ENCODE data around the gene FKBP5. TPM values are rescaled to one million over a fixed set of nuclear protein-coding genes. Genes with fewer than 3 reads are reported as not detected.
A peak's percentile ranks its signal among the peaks of the same experiment; 100 is the strongest.

FKBP5 gene
- total and polyA plus RNA-seq, 2 of the 4 experiments (the other 2 are of a cell fraction): 6.8 to 7.0 TPM

DNA sequence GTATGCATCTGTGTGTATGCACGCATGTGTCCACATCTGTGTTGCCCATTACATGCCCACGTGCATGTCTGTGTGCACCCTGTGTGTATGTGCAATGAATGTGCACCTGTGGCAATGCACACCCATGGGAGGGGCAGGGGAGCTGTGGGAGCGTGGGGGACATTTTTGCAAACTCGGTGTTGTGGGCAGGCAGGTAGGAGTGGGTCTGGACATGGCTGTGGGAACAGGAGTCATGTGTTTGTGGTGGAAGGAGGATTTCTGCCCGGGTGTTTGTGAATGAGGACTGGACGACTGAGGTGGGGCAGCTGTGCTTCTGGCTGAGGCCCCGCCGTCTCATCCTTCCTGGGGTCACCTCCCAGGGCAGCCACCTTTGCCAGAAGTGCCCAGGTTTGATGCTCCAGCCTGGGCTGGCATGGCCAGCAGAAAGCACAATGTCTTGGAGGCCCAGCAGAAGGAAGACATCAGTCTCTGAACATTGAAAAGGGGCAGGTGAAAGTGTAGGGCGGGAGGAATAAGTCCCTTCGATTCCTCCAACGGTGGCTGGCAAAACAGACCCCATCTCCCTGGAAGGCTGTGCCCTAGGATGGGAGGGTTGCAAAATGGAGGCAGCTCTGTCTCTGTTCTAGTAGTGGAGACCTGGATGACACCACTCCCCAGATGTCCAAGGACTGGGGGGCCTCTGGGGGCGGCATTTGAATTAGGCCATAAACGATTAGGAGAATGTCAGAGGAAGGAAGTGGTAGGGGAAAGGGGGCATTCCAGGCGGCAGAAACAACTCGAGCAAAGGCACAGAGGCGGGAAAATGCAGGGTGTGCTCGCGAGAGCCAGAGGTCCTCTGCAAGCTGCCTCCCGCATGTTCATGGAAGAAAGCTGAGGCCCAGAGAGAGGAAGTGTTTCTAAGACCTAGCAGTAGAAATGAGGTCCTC, 29.0 kb upstream of the FKBP5 start:
- H3K4me2 ChIP-seq (ENCODE audit: low read depth, low read length): no peak overlapping the region
- in situ Hi-C loops (cut with MboI; ENCODE audit: low sequenced_read_pairs): no loop called here
- H2AK9ac ChIP-seq (replicated peaks; ENCODE audit: low read depth, low read length, poor library complexity): no peak overlapping the region
- no peak overlapping the region for H4K8ac ChIP-seq (ENCODE audit: low read depth in 2 of 2, low read length in 2 of 2)
- CTCF ChIA-PET: no interaction called here
- no peak for ATAC-seq (ENCODE audit: low read depth)
- dilution Hi-C loops (cut with HindIII; ENCODE audit: low sequenced_read_pairs, unreplicated experiment): no loop called here
- BruUV-seq (replicated peaks): no TSS peak
- peaks cover 4% of the 10 kb centered on the region; the same call in 1 of the 2 replicates for H3K27me3 ChIP-seq (ENCODE audit: control insufficient read depth, insufficient read depth, low read length)
- H2AFZ ChIP-seq (replicated peaks; ENCODE audit: low read length, poor library complexity): peak overlapping the region; percentile 55
- DNase-seq: no peak
- 73% methylated on average over 10 of the region's 19 CpGs; no CpG with 5 or more reads in 1 of the 2 experiments for WGBS, 2 experiments (ENCODE audit: extremely low coverage in 2 of 2, insufficient read length in 1 of 2)
- H4K20me1 ChIP-seq (ENCODE audit: insufficient read depth, low read length): no peaks in the 10 kb centered on the region
- H3K4me1 ChIP-seq (ENCODE audit: control insufficient read depth, insufficient read depth, low read length): peaks cover 19% of the 10 kb centered on the region
- intact Hi-C loops (cut with micrococcal nuclease): no loop called here
- H2BK120ac ChIP-seq (ENCODE audit: low read depth, low read length): no peak overlapping the region
- no peak overlapping the region for H2BK5ac ChIP-seq (ENCODE audit: low read depth, low read length, poor library complexity, severe bottlenecking)
- no peak overlapping the region for H2BK15ac ChIP-seq (ENCODE audit: low read depth, low read length)
- TF ChIP-seq CHD1 (IDR thresholded peaks at IDR 0.05; ENCODE audit: low read depth, low read length) (no peak), RCOR1 (IDR thresholded peaks at IDR 0.05; ENCODE audit: insufficient replicate concordance, low read length) (no peak), RFX5 (IDR thresholded peaks at IDR 0.05; ENCODE audit: low read depth, low read length) (no peak), RAD21 (IDR thresholded peaks at IDR 0.05; ENCODE audit: low read length) (no peak), CTCF (conservative IDR thresholded peaks at IDR 0.05; ENCODE audit: low read depth, low read length) (no peak)
- peak overlapping the region; percentile 17; the same call in 1 of the 2 replicates for H3K4ac ChIP-seq (ENCODE audit: low read depth, low read length)
- POLR2A ChIA-PET (ENCODE audit: unreplicated experiment): no interaction called here
- peaks cover 0 to 8% of the 10 kb centered on the region in 2 experiments; a peak in 1 of 4 replicates for H3K79me1 ChIP-seq (ENCODE audit: low read depth in 1 of 2, low read length in 2 of 2)
- no peaks in the 10 kb centered on the region for H3K36me3 ChIP-seq (ENCODE audit: control insufficient read depth, insufficient read depth, low read length)
- no peak overlapping the region for H3K9ac ChIP-seq (ENCODE audit: low read depth, low read length)
- H3K23ac ChIP-seq (ENCODE audit: low read depth, low read length): no peak overlapping the region
- no peak overlapping the region for H2BK20ac ChIP-seq (ENCODE audit: low read depth, low read length)
- H4K5ac ChIP-seq (ENCODE audit: low read depth, low read length): no peak overlapping the region
- peaks cover 11% of the 10 kb centered on the region for H3K9me1 ChIP-seq (ENCODE audit: insufficient read depth, low read length)
- no peak overlapping the region for H2AK5ac ChIP-seq (ENCODE audit: low read depth, low read length)
- no peak overlapping the region for H3K18ac ChIP-seq (ENCODE audit: low read depth, low read length)
- no peak overlapping the region for H3K14ac ChIP-seq (replicated peaks; ENCODE audit: low read depth, low read length)
- H3K9me3 ChIP-seq (ENCODE audit: control insufficient read depth, insufficient read depth, low read length): no peaks in the 10 kb centered on the region
- H3K4me3 ChIP-seq (ENCODE audit: insufficient read depth, low read depth, low read length): no peak overlapping the region
- no peak overlapping the region for H3K27ac ChIP-seq (ENCODE audit: insufficient read depth, low read length)
- H3K56ac ChIP-seq (ENCODE audit: extremely low read depth, insufficient read depth, low read length): no peak overlapping the region
- H4K91ac ChIP-seq (ENCODE audit: insufficient read depth, low read depth, low read length): no peak overlapping the region
